Ovary (tissue), 1 donor: ENCODE data around the gene ATP6V0B.

Experiments
- EP300 ChIP-seq: sonication (generic); formaldehyde crosslinking; IDR thresholded peaks from one replicate; pipeline ENCODE4 v1.6.1; 2017; ENCODE audit warnings: antibody characterized with exemption
- POLR2A ChIP-seq: fragments of 450-650 bp; IDR thresholded peaks from one replicate; pipeline ENCODE4 v1.6.1; 2017; ENCODE audit warnings: antibody characterized with exemption, mild to moderate bottlenecking, moderate library complexity

DNA sequence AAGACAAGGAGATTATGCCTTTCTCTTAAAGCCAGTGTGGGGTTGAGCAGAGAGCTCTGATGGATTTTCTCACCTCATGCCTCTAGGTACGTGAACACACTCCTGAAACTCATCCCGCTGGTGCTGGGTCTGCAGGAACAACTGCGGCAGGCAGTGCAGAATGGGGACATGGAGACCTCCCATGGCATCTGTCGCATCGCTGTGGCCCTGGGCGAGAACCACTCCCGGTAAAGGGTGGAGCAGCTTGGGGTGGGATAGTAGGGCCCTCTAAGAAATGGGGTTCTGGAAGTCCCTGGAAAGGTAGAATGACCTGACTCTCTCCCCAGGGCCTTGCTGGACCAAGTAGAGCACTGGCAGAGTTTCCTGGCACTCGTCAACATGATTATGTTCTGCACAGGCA is 18.5 kb upstream of the ATP6V0B start:
- TF ChIP-seq POLR2A (no peak), EP300 (no peak)
